CD14-positive monocyte (primary cell): ENCODE data around the gene CPLX4. TPM values are rescaled to one million over a fixed set of nuclear protein-coding genes. Genes with fewer than 3 reads are reported as not detected.
A peak's percentile ranks its signal among the peaks of the same experiment; 100 is the strongest.

Source experiments
- DNase-seq, 3 donors: peaks; one replicate each; pipeline ENCODE4 v3.0.0-alpha.2; 2011 to 2022
- H2AFZ ChIP-seq: 2 replicates; pipeline ENCODE4 v1.6.0; 2012; ENCODE audit warnings: mild to moderate bottlenecking, low read depth, low read length, inconsistent platforms; ENCODE audit not compliant: insufficient read depth, poor library complexity, severe bottlenecking
- H3K27ac ChIP-seq, 2 donors: 1 replicate in 1 of 2; 2 replicates in 1 of 2; pipeline ENCODE4 v1.5.1; 2012 to 2013; ENCODE audit warnings: low read length in 2 of 2, control low read depth in 1 of 2, inconsistent platforms in 1 of 2, low read depth in 1 of 2, mild to moderate bottlenecking in 1 of 2
- H3K27me3 ChIP-seq, 2 donors: one replicate each; pipeline versions ENCODE4 v1.6.0 to v1.6.1; 2011 to 2013; ENCODE audit warnings: low read length in 2 of 2; ENCODE audit not compliant: control insufficient read depth in 2 of 2, insufficient read depth in 2 of 2
- H3K36me3 ChIP-seq, 2 donors: replicated peaks in 1 of 2; 1 replicate in 1 of 2; 2 replicates in 1 of 2; pipeline versions ENCODE4 v1.5.1 to v1.6.1; 2012 to 2013; ENCODE audit warnings: low read length in 2 of 2, control low read depth in 1 of 2, inconsistent platforms in 1 of 2, mild to moderate bottlenecking in 1 of 2; ENCODE audit not compliant: insufficient read depth in 2 of 2, control insufficient read depth in 1 of 2
- H3K4me1 ChIP-seq, 2 donors: 1 replicate in 1 of 2; 2 replicates in 1 of 2; pipeline versions ENCODE4 v1.5.1 to v1.6.1; 2012 to 2013; ENCODE audit warnings: low read length in 2 of 2, control low read depth in 1 of 2, inconsistent platforms in 1 of 2, mild to moderate bottlenecking in 1 of 2, moderate library complexity in 1 of 2; ENCODE audit not compliant: insufficient read depth in 2 of 2, control insufficient read depth in 1 of 2
- H3K4me2 ChIP-seq: replicated peaks from 2 replicates; pipeline ENCODE3; 2012; ENCODE audit warnings: low read length, moderate library complexity, mild to moderate bottlenecking; ENCODE audit not compliant: poor library complexity, severe bottlenecking; ENCODE audit errors: extremely low read depth
- H3K4me3 ChIP-seq, 3 experiments: fragments of 200-600 bp in 1 of 3; sonication (generic) in 1 of 3; replicated peaks in 1 of 3; 1 replicate in 2 of 3; 2 replicates in 1 of 3; pipeline ENCODE4 v1.5.1; 2011 to 2013; ENCODE audit warnings: low read length in 3 of 3, mild to moderate bottlenecking in 3 of 3, control low read depth in 2 of 3, low read depth in 2 of 3, inconsistent platforms in 1 of 3, moderate library complexity in 1 of 3
- H3K79me2 ChIP-seq: 2 replicates; pipeline ENCODE4 v1.6.0; 2012; ENCODE audit warnings: mild to moderate bottlenecking, control low read depth, inconsistent platforms, low read length, moderate library complexity; ENCODE audit not compliant: insufficient read depth
- H3K9ac ChIP-seq: 2 replicates; pipeline ENCODE4 v1.6.0; 2017; ENCODE audit warnings: low read length, mild to moderate bottlenecking; ENCODE audit not compliant: insufficient read depth, poor library complexity, severe bottlenecking
- H3K9me3 ChIP-seq, 2 donors: replicated peaks in 1 of 2; 1 replicate in 1 of 2; 2 replicates in 1 of 2; pipeline versions ENCODE4 v1.5.1 to v1.6.1; 2012 to 2013; ENCODE audit warnings: low read length in 2 of 2, control low read depth in 1 of 2; ENCODE audit not compliant: control insufficient read depth in 1 of 2, insufficient read depth in 1 of 2
- H4K20me1 ChIP-seq: 2 replicates; pipeline ENCODE4 v1.6.0; 2012; ENCODE audit warnings: mild to moderate bottlenecking, low read length, control low read depth, moderate library complexity; ENCODE audit not compliant: insufficient read depth
- H3K27ac Mint-ChIP-seq, 7 donors: one replicate each; pipeline ENCODE4 v1.8.0; 2020; ENCODE audit warnings: mild to moderate bottlenecking in 7 of 7, mixed read lengths in 7 of 7, moderate library complexity in 6 of 7, inconsistent platforms in 2 of 7
- H3K27me3 Mint-ChIP-seq, 3 donors: one replicate each; pipeline ENCODE4 v1.8.0; 2021 to 2022; ENCODE audit warnings: low read depth in 3 of 3, mild to moderate bottlenecking in 3 of 3, mixed read lengths in 3 of 3, moderate library complexity in 3 of 3, inconsistent platforms in 1 of 3
- H3K36me3 Mint-ChIP-seq, 2 donors: one replicate each; pipeline ENCODE4 v1.8.0; 2020; ENCODE audit warnings: mixed read lengths in 2 of 2, inconsistent platforms in 1 of 2, mild to moderate bottlenecking in 1 of 2
- H3K4me1 Mint-ChIP-seq: one replicate; pipeline ENCODE4 v1.8.0; 2020; ENCODE audit warnings: mild to moderate bottlenecking, mixed read lengths
- H3K4me3 Mint-ChIP-seq, 2 donors: one replicate each; pipeline ENCODE4 v1.8.0; 2020; ENCODE audit warnings: mild to moderate bottlenecking in 2 of 2, mixed read lengths in 2 of 2, moderate library complexity in 1 of 2
- H3K9me3 Mint-ChIP-seq, 7 donors: one replicate each; pipeline ENCODE4 v1.8.0; 2020 to 2022; ENCODE audit warnings: mixed read lengths in 7 of 7, mild to moderate bottlenecking in 6 of 7, moderate library complexity in 6 of 7, inconsistent platforms in 2 of 7
- WGBS: methylation state at CpG from one replicate; pipeline ENCODE4 v1.1.5; 2013; ENCODE audit warnings: missing lambda C conversion rate; ENCODE audit not compliant: insufficient coverage; 5-methylcytosine and 5-hydroxymethylcytosine counted together
- intact Hi-C, 2 donors: fragments of 100-400 bp; cut with micrococcal nuclease; formaldehyde crosslinking; loops; one replicate each; pipeline versions ENCODE4 v1.15.0 to v1.15.1; 2023
- polyA plus RNA-seq, 3 donors: library from polyadenylated mRNA; depleted of rRNA in 1 of 3; unstranded in 2 of 3; stranded (reverse) in 1 of 3; fragments of 300-500 nt in 2 of 3; fragments of >200 nt in 1 of 3; fragmentation: Illumina TruSeq in 2 of 3; gene quantifications; 1 replicate in 2 of 3; 2 replicates in 1 of 3; pipeline ENCODE4 v1.2.3, GENCODE V29; 2012 to 2021
- TF ChIP-seq, protein P1 (sequence below): fragments of 200-600 bp; IDR thresholded peaks from one replicate; pipeline ENCODE4 v1.8.0; 2022; ENCODE audit warnings: antibody characterized with exemption, mild to moderate bottlenecking

Gene CPLX4
- polyA plus RNA-seq, 3 donors = not detected

GRCh38 chr18:59352250-59352855 is 33.9 kb upstream of the CPLX4 start:
- intact Hi-C loops = no loop called here
- H2AFZ ChIP-seq = no peak overlapping the region
- H3K4me3 ChIP-seq = no peak overlapping the region
- H3K9ac ChIP-seq = no peak overlapping the region
- no peaks in the 10 kb centered on the region for H3K9me3 ChIP-seq
- no peaks in the 10 kb centered on the region for H4K20me1 ChIP-seq
- H3K4me3 Mint-ChIP-seq = no peak overlapping the region
- no peak overlapping the region for H3K27ac ChIP-seq
- H3K27me3 Mint-ChIP-seq = no peaks in the 10 kb centered on the region
- H3K9me3 Mint-ChIP-seq = no peaks in the 10 kb centered on the region
- TF ChIP-seq, protein P1, sequence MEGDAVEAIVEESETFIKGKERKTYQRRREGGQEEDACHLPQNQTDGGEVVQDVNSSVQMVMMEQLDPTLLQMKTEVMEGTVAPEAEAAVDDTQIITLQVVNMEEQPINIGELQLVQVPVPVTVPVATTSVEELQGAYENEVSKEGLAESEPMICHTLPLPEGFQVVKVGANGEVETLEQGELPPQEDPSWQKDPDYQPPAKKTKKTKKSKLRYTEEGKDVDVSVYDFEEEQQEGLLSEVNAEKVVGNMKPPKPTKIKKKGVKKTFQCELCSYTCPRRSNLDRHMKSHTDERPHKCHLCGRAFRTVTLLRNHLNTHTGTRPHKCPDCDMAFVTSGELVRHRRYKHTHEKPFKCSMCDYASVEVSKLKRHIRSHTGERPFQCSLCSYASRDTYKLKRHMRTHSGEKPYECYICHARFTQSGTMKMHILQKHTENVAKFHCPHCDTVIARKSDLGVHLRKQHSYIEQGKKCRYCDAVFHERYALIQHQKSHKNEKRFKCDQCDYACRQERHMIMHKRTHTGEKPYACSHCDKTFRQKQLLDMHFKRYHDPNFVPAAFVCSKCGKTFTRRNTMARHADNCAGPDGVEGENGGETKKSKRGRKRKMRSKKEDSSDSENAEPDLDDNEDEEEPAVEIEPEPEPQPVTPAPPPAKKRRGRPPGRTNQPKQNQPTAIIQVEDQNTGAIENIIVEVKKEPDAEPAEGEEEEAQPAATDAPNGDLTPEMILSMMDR = no peak
- no peak for DNase-seq
- peaks cover 48 to 61% of the 10 kb centered on the region in 2 donors for H3K36me3 Mint-ChIP-seq
- H3K27ac Mint-ChIP-seq = peak overlapping the region in 1 of 7 donors; percentile 10
- 91% methylated on average over 1 of the region's 3 CpGs for WGBS
- peaks cover 17 to 73% of the 10 kb centered on the region in 2 donors for H3K36me3 ChIP-seq
- no peaks in the 10 kb centered on the region for H3K4me1 ChIP-seq
- H3K79me2 ChIP-seq = no peaks in the 10 kb centered on the region
- no peak overlapping the region for H3K4me2 ChIP-seq
- H3K4me1 Mint-ChIP-seq = peaks cover 7% of the 10 kb centered on the region
- H3K27me3 ChIP-seq = no peaks in the 10 kb centered on the region

GRCh38 chr18:59345556-59345955 is 27.1 kb upstream of the CPLX4 start:
- no peaks in the 10 kb centered on the region for H3K9me3 ChIP-seq
- no peaks in the 10 kb centered on the region for H3K27me3 Mint-ChIP-seq
- intact Hi-C loops = no loop called here
- TF ChIP-seq, protein P1 = no peak
- H3K27ac ChIP-seq = no peak overlapping the region
- H3K4me3 Mint-ChIP-seq = no peak overlapping the region
- H3K4me1 ChIP-seq = no peaks in the 10 kb centered on the region
- no peak overlapping the region for H3K9ac ChIP-seq
- H3K27me3 ChIP-seq = no peaks in the 10 kb centered on the region
- no peaks in the 10 kb centered on the region for H3K4me1 Mint-ChIP-seq
- no peak overlapping the region for H3K27ac Mint-ChIP-seq
- peaks cover 69 to 92% of the 10 kb centered on the region in 2 donors for H3K36me3 Mint-ChIP-seq
- H3K4me2 ChIP-seq = no peak overlapping the region
- H2AFZ ChIP-seq = no peak overlapping the region
- DNase-seq = no peak
- no peaks in the 10 kb centered on the region for H3K79me2 ChIP-seq
- peaks cover 2 to 26% (median 9%) of the 10 kb centered on the region in 7 donors for H3K9me3 Mint-ChIP-seq
- peaks cover 23 to 86% of the 10 kb centered on the region in 2 donors for H3K36me3 ChIP-seq
- no peaks in the 10 kb centered on the region for H4K20me1 ChIP-seq
- WGBS = 100% methylated on average over 3 of the region's 4 CpGs
- H3K4me3 ChIP-seq = no peak overlapping the region
